RWPE1 (cell line): ENCODE data around the gene CYLD.

Experiments
- CTCF ChIA-PET: fragments of 350-600 bp; sonication (Branson Sonifier 250); formaldehyde crosslinking; extraction: SDS; loops from one replicate; lab custom pipeline; 2021; lab: Yijun Ruan, JAX
- POLR2A ChIA-PET: fragments of 400-600 bp; formaldehyde crosslinking; extraction: SDS; loops from one replicate; lab custom pipeline; 2020; ENCODE audit warnings: antibody characterized with exemption; ENCODE audit not compliant: low non-redundant PET; lab: Yijun Ruan, JAX
- DNase-seq: peaks from one replicate; pipeline ENCODE4 v3.0.0; 2012; ENCODE audit warnings: low spot score
- H3K27ac ChIP-seq: fragments of 450-650 bp; 2 replicates; pipeline ENCODE4 v1.5.1; 2017
- TF ChIP-seq, protein P1 (sequence below): fragments of 450-650 bp; conservative IDR thresholded peaks from 2 replicates; pipeline ENCODE4 v1.5.1; 2017; ENCODE audit warnings: low read depth, mild to moderate bottlenecking

The CYLD gene

DNA sequence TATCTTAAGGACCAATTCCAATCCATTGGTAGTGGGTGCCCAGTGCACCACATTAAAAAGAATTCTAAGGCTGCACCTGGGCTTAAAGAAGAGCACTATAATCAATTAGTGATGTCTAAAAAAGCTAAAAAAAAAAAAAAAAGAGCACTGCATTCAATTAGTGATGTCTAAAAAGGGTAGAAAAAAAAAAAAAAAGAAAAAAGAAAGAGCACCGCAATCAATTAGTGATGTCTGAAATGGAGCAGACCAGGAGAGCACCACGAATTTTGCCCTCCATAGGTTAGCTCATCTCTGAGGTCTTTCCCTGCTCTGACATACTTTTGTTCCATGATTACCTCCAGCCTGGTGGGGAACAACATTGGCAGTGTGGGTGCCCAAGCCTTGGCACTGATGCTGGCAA lies 18.9 kb upstream of the CYLD start:
- H3K27ac ChIP-seq = no peak overlapping the region
- ChIA-PET POLR2A (no interaction called here), CTCF (no interaction called here)
- TF ChIP-seq, protein P1, sequence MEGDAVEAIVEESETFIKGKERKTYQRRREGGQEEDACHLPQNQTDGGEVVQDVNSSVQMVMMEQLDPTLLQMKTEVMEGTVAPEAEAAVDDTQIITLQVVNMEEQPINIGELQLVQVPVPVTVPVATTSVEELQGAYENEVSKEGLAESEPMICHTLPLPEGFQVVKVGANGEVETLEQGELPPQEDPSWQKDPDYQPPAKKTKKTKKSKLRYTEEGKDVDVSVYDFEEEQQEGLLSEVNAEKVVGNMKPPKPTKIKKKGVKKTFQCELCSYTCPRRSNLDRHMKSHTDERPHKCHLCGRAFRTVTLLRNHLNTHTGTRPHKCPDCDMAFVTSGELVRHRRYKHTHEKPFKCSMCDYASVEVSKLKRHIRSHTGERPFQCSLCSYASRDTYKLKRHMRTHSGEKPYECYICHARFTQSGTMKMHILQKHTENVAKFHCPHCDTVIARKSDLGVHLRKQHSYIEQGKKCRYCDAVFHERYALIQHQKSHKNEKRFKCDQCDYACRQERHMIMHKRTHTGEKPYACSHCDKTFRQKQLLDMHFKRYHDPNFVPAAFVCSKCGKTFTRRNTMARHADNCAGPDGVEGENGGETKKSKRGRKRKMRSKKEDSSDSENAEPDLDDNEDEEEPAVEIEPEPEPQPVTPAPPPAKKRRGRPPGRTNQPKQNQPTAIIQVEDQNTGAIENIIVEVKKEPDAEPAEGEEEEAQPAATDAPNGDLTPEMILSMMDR = no peak
- DNase-seq = no peak

DNA sequence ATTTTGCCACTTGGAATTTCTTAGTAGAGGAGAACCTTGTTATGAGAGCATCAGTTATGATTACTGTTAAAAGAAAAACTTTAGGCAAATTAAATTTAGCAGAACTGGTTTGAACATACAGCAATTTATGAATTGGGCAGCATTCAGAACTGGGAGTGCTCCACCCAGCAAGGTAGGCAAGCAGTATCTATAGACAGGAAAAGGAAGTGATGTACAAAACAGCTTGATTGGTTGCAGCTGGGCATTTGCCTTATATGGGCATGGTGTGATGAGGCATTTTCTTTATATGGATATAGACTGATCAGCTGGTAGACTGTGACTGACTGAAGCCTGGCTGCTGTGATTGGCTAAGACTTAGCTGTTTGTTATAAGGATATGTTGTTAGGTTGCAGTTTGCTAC lies 17.6 kb upstream of the CYLD start:
- TF ChIP-seq, protein P1 = no peak
- no peak overlapping the region for H3K27ac ChIP-seq
- CTCF ChIA-PET = interaction anchor here (0.6 kb wide), 2 partner anchors 33 to 306 kb away, joined by 3 to 4 read pairs; no protein-coding TSS in a partner anchor
- POLR2A ChIA-PET = no interaction called here
- DNase-seq = no peak

DNA sequence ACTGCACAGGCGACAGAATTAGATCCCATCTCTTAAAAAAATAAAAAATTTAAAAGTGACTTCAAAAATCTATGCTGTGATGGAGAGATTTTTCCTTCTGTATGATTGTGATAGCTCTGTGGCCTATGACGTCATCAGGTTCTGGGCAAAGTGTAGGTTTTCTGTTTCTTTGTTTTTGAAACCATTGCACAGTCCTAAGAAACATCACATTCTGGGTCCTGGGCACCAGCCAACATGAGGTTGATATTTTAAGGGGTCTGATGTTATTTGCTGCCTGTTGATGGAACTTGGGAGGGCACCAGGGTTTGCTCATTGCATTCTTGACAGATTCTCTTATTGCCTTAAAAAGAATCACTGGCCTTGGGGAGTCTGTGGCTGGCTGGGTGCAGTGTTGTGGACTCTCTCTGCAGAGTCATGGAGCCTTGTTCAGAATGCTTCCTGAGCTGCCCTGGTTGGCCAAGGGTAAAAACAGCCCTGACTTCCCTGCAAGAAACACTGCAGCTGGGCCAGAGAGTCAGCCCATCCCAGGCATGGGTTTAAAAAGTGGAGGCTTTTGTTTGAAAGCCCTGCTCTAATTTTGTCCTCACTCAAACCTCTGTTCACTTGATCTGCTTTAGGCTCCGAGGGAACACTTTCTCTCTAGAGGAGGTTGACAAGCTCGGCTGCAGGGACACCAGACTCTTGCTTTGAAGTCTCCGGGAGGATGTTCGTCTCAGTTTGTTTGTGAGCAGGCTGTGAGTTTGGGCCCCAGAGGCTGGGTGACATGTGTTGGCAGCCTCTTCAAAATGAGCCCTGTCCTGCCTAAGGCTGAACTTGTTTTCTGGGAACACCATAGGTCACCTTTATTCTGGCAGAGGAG lies 10.5 kb upstream of the CYLD start:
- CTCF ChIA-PET = interaction anchor here (1.0 kb wide), 1 partner anchor 66 kb away, joined by 3 read pairs; no protein-coding TSS in a partner anchor
- TF ChIP-seq, protein P1 = no peak
- H3K27ac ChIP-seq = no peak overlapping the region
- no peak for DNase-seq
- POLR2A ChIA-PET = no interaction called here

DNA sequence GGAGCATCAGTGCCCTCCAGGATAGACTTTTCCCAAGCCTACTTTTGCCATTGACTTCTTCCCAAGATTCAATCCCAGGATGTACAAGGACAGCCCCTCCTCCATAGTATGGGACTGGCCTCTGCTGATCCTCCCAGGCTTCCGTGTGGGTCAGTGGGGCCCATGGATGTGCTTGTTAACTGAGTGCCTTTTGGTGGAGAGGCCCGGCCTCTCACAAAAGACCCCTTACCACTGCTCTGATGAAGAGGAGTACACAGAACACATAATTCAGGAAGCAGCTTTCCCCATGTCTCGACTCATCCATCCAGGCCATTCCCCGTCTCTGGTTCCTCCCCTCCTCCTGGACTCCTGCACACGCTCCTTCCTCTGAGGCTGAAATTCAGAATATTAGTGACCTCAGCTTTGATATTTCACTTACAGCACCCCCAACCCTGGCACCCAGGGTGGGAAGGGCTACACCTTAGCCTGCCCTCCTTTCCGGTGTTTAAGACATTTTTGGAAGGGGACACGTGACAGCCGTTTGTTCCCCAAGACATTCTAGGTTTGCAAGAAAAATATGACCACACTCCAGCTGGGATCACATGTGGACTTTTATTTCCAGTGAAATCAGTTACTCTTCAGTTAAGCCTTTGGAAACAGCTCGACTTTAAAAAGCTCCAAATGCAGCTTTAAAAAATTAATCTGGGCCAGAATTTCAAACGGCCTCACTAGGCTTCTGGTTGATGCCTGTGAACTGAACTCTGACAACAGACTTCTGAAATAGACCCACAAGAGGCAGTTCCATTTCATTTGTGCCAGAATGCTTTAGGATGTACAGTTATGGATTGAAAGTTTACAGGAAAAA lies 9.7 kb upstream of the CYLD start:
- no peak for DNase-seq
- ChIA-PET POLR2A (no interaction called here), CTCF (no interaction called here)
- TF ChIP-seq, protein P1 = no peak
- no peak overlapping the region for H3K27ac ChIP-seq

DNA sequence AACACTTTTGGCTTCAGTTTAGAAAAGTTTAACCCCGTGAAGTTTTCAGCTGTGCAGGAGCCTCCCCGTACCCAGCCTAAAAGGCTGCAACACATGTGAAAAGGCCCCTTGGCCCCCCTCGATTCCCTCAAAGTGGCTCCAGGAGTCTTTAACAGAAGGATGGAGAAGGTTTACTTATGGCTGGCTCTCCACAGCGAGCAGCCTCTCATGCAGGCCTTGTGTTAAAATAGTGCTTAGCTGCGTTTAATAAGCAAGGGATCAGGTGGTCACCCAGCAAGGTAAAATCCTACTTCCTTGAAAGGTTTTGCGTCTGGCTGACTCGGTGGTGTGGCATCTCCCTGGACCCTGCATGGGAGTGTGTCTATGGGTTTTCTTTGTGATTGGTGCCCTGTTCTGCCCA lies 8.4 kb upstream of the CYLD start:
- CTCF ChIA-PET = interaction anchor here (0.6 kb wide), 2 partner anchors 39 to 1462 kb away, joined by 3 read pairs; no protein-coding TSS in a partner anchor
- TF ChIP-seq, protein P1 = no peak
- DNase-seq = no peak
- H3K27ac ChIP-seq = no peak overlapping the region
- POLR2A ChIA-PET = no interaction called here

DNA sequence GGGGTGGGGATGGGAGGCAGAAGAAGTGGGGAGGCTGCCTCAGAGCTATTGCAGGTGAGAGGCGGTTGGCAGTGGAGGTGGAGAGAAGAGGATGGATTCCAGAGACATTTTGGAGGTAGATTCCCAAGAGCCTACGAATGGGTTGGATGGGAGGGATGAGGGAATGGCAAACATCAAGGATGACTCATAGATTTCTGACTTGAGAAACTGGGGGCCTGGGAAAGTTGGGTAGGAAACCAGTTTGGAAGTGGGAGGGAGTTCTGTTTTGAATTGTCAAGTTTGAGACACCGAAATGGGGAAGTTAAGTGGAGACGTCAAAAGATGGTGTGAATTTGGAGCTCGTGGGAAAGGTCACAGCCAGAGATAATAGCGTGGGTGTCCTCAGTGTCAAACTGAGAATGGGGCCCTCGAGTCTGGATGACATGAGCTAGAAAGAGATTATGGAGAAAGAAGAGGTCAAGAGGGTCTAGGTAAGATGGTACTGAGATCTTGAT lies 6.2 kb upstream of the CYLD start:
- no peak for DNase-seq
- H3K27ac ChIP-seq = no peak overlapping the region
- CTCF ChIA-PET = no interaction called here
- POLR2A ChIA-PET = no interaction called here
- TF ChIP-seq, protein P1 = no peak
